ENCODE measurements around the gene NPL.

DNA sequence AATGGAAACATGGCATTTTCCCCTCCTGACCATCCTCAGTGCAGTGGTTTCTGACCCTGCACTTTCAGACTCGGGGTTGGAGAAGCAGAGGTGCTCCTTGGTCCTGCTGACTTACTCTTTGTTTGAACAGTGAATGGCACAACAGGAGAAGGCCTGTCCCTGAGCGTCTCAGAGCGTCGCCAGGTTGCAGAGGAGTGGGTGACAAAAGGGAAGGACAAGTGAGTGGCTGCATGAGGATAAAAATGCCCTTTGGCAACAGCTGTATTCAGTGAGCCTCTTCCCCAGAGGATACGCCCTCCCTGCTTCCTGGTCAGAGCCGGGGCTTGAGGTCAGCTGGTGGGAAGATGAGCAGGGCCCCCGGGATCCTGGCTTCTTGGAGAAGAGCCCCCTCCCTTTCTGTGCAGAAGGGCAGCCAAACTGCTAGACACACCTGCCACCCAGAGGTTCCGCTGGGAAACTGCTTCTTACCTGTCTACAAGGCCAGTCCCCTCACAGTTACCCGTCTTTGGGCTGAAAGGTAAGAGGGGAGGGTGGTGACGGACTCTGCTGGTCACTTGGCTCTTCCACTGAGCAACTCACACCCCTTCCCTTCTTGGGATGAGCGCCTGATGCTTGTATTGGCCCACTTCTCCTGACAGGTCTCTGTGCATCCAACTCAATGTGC, 16.6 kb downstream of the NPL start:
- TF ChIP-seq, protein P1, sequence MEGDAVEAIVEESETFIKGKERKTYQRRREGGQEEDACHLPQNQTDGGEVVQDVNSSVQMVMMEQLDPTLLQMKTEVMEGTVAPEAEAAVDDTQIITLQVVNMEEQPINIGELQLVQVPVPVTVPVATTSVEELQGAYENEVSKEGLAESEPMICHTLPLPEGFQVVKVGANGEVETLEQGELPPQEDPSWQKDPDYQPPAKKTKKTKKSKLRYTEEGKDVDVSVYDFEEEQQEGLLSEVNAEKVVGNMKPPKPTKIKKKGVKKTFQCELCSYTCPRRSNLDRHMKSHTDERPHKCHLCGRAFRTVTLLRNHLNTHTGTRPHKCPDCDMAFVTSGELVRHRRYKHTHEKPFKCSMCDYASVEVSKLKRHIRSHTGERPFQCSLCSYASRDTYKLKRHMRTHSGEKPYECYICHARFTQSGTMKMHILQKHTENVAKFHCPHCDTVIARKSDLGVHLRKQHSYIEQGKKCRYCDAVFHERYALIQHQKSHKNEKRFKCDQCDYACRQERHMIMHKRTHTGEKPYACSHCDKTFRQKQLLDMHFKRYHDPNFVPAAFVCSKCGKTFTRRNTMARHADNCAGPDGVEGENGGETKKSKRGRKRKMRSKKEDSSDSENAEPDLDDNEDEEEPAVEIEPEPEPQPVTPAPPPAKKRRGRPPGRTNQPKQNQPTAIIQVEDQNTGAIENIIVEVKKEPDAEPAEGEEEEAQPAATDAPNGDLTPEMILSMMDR (IDR thresholded peaks at IDR 0.05; ENCODE audit: low read depth, low read length), result 0 out of 2 replicates have a peak, but pooled peaks have one; percentile 13
- no peak for TF ChIP-seq EZH2phosphoT487 (IDR thresholded peaks at IDR 0.05; ENCODE audit: low read depth)

Data from OCI-LY3 (cell line).